Smooth muscle cell (in vitro differentiated cells): Measurements from ENCODE around the gene HHAT. TPM values are rescaled to one million over a fixed set of nuclear protein-coding genes. Genes with fewer than 3 reads are reported as not detected.

Experiments
- DNase-seq: peaks from one replicate; lab custom pipeline; 2025; ENCODE audit not compliant: unreplicated experiment; lab: John Stamatoyannopoulos, UW
- H2AFZ ChIP-seq: fragments of 200-600 bp; sonication (generic); 2 replicates; pipeline ENCODE4 v1.6.0; 2016; ENCODE audit warnings: antibody characterized with exemption, low read depth, mild to moderate bottlenecking
- H3F3A ChIP-seq: fragments of 200-600 bp; sonication (generic); 2 replicates; pipeline ENCODE4 v1.6.0; 2017; ENCODE audit warnings: antibody characterized with exemption, low read depth
- H3K27ac ChIP-seq: fragments of 200-600 bp; sonication (generic); 2 replicates; pipeline ENCODE4 v1.5.1; 2016; ENCODE audit warnings: low read depth, mild to moderate bottlenecking
- H3K27me3 ChIP-seq: fragments of 200-600 bp; sonication (generic); 2 replicates; pipeline ENCODE4 v1.6.1; 2016; ENCODE audit warnings: low read depth, mild to moderate bottlenecking
- H3K36me3 ChIP-seq: fragments of 200-600 bp; sonication (generic); 2 replicates; pipeline ENCODE4 v1.5.1; 2016; ENCODE audit warnings: low read depth
- H3K4me1 ChIP-seq: fragments of 200-600 bp; sonication (generic); 2 replicates; pipeline ENCODE4 v1.5.1; 2016; ENCODE audit warnings: low read depth
- H3K4me2 ChIP-seq: fragments of 200-600 bp; sonication (generic); 2 replicates; pipeline ENCODE4 v1.6.0; 2016; ENCODE audit warnings: mild to moderate bottlenecking
- H3K4me3 ChIP-seq: fragments of 200-600 bp; sonication (generic); 2 replicates; pipeline ENCODE4 v1.5.1; 2016; ENCODE audit warnings: mild to moderate bottlenecking
- H3K79me2 ChIP-seq: fragments of 200-600 bp; sonication (generic); 2 replicates; pipeline ENCODE4 v1.6.0; 2016; ENCODE audit warnings: low read depth, mild to moderate bottlenecking
- H3K9ac ChIP-seq: fragments of 200-600 bp; sonication (generic); 2 replicates; pipeline ENCODE4 v1.6.0; 2016; ENCODE audit warnings: low read depth
- H3K9me3 ChIP-seq: fragments of 200-600 bp; sonication (generic); replicated peaks from 2 replicates; pipeline ENCODE4 v1.5.1; 2016; ENCODE audit warnings: low read depth
- H4K20me1 ChIP-seq: fragments of 200-600 bp; sonication (generic); 2 replicates; pipeline ENCODE4 v1.6.0; 2016; ENCODE audit warnings: low read depth
- WGBS: methylation state at CpG from one replicate; pipeline ENCODE4 v1.1.7; 2016; ENCODE audit warnings: low lambda C conversion rate; 5-methylcytosine and 5-hydroxymethylcytosine counted together
- polyA plus RNA-seq: library from polyadenylated mRNA; unstranded; fragments of >200 nt; fragmentation: Nextera tagmentation; extraction: Ambion mirVana; gene quantifications from 2 replicates; pipeline ENCODE4 v1.2.1, GENCODE V29; 2016
- total RNA-seq: library from RNA; depleted of rRNA; stranded (reverse); fragments of >200 nt; gene quantifications from 2 replicates; pipeline ENCODE4 v1.2.3, GENCODE V29; 2014
- TF ChIP-seq, protein P1 (sequence below): fragments of 200-600 bp; sonication (generic); IDR thresholded peaks from 2 replicates; pipeline ENCODE4 v1.5.1; 2017; ENCODE audit warnings: borderline replicate concordance, mild to moderate bottlenecking, antibody characterized with exemption; ENCODE audit not compliant: insufficient read depth, poor library complexity, severe bottlenecking

Gene HHAT
- total and polyA plus RNA-seq, 2 experiments from 2014 or later, result 4.6 to 9.8 TPM

DNA sequence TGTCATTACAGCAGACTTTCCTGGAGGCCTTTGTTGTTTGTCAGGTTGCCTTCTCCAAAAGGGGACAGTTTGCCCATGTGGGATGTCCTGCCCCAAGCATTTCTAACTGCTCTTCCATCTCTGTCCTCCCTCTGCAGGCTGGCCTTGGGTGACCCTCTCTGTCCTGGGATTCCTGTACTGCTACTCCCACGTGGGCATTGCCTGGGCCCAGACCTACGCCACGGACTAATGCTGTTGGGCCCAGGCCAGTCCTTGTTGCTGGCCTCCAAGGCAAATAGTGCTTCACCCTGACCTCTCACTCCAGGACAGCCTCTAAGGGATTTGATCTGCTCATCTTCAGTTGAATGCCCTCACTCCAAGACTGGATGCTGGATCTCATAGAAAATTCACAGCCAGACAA is 345.4 kb downstream of the HHAT start:
- H3K9ac ChIP-seq, result no peak overlapping the region
- DNase-seq, result no peak
- no peaks in the 10 kb centered on the region for H3K36me3 ChIP-seq
- TF ChIP-seq, protein P1, sequence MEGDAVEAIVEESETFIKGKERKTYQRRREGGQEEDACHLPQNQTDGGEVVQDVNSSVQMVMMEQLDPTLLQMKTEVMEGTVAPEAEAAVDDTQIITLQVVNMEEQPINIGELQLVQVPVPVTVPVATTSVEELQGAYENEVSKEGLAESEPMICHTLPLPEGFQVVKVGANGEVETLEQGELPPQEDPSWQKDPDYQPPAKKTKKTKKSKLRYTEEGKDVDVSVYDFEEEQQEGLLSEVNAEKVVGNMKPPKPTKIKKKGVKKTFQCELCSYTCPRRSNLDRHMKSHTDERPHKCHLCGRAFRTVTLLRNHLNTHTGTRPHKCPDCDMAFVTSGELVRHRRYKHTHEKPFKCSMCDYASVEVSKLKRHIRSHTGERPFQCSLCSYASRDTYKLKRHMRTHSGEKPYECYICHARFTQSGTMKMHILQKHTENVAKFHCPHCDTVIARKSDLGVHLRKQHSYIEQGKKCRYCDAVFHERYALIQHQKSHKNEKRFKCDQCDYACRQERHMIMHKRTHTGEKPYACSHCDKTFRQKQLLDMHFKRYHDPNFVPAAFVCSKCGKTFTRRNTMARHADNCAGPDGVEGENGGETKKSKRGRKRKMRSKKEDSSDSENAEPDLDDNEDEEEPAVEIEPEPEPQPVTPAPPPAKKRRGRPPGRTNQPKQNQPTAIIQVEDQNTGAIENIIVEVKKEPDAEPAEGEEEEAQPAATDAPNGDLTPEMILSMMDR, result no peak
- no peaks in the 10 kb centered on the region for H3K4me1 ChIP-seq
- peaks cover 36% of the 10 kb centered on the region for H3K27me3 ChIP-seq
- no peak overlapping the region for H3K4me2 ChIP-seq
- no peaks in the 10 kb centered on the region for H3K9me3 ChIP-seq
- no peaks in the 10 kb centered on the region for H3F3A ChIP-seq
- H3K27ac ChIP-seq, result no peak overlapping the region
- H2AFZ ChIP-seq, result no peak overlapping the region
- WGBS, result 94% methylated on average over 3 of the region's 3 CpGs
- H3K4me3 ChIP-seq, result no peak overlapping the region
- H4K20me1 ChIP-seq, result no peaks in the 10 kb centered on the region
- H3K79me2 ChIP-seq, result no peaks in the 10 kb centered on the region

DNA sequence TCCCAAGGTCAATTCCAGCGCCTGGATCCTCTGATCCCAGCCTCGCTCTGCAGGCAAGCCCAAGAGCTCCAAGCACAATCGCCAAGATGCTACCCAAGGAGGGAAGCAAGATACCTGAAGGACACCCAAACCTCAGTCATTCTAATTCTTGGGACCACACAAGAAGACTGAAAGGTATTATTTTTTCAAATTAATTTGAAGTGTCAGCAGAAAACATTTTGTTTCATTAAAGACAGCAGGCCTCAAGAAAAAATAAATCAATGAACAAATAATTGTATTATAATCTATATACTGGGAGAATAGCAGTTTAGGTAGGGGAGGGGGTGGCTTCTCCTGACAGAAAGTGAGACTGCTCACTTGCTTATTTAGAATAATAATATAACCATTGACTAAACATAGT is 347.8 kb downstream of the HHAT start:
- Histone ChIP-seq H3K79me2 (no peaks in the 10 kb centered on the region), H3K9me3 (no peaks in the 10 kb centered on the region), H3K4me3 (no peak overlapping the region), H4K20me1 (no peaks in the 10 kb centered on the region), H3F3A (no peaks in the 10 kb centered on the region), H3K9ac (no peak overlapping the region), H3K27me3 (peaks cover 24% of the 10 kb centered on the region), H3K27ac (no peak overlapping the region), H2AFZ (no peak overlapping the region), H3K36me3 (no peaks in the 10 kb centered on the region), H3K4me2 (no peak overlapping the region), H3K4me1 (no peaks in the 10 kb centered on the region)
- 79% methylated on average over 3 of the region's 3 CpGs for WGBS
- DNase-seq, result no peak
- TF ChIP-seq, protein P1, result no peak

DNA sequence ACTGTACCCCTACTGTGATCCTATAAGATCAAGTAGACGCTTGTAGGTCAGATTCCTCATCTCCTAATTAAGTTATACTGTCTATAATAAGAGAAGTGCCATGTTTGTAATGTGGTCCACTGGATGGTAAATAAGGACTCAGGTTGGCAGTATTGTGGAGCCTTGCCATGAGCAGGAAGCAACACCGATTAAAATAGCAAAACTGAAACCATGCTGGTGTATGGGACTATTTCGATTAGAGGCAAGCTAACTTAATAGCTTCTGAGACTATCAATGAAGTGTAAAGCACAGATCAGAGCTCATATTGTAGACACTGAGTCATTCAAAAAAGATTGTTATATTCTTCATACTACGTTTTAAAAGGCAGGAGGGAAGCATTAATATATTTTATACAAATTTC is 348.8 kb downstream of the HHAT start:
- Histone ChIP-seq H3K4me3 (no peak overlapping the region), H3K36me3 (no peaks in the 10 kb centered on the region), H2AFZ (no peak overlapping the region), H3K27ac (no peak overlapping the region), H3K9me3 (no peaks in the 10 kb centered on the region), H3F3A (no peaks in the 10 kb centered on the region), H3K79me2 (no peaks in the 10 kb centered on the region), H3K4me2 (no peak overlapping the region), H4K20me1 (no peaks in the 10 kb centered on the region), H3K27me3 (peaks cover 24% of the 10 kb centered on the region), H3K4me1 (no peaks in the 10 kb centered on the region), H3K9ac (no peak overlapping the region)
- TF ChIP-seq, protein P1, result no peak
- WGBS, result 90% methylated on average over 4 of the region's 4 CpGs
- DNase-seq, result no peak

DNA sequence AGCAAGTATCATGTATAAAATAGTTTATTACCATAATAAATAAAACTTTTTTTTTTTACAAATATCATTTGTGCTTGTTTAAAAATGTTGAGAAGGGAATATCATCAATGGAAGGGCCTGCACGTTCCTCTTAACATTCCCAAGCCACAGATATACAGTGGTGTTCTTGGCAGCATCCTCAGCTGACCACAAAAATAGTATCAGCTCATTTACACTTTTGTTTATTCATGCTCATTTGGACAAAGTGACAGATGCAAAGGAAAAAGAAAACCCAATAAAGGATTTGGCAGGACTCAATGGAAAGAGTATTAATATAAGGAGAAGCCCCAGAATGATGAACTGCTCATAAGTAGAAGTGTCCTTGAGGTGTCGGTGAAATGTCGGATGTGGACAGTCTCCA is 349.6 kb downstream of the HHAT start:
- no peaks in the 10 kb centered on the region for H3K79me2 ChIP-seq

More for the DNA sequence above, 349.6 kb downstream of the HHAT start:
- Histone ChIP-seq H3K9me3 (no peaks in the 10 kb centered on the region), H3K36me3 (no peaks in the 10 kb centered on the region), H3K9ac (no peak overlapping the region), H3F3A (no peaks in the 10 kb centered on the region), H3K27ac (no peak overlapping the region), H3K4me2 (no peak overlapping the region), H2AFZ (no peak overlapping the region), H4K20me1 (no peaks in the 10 kb centered on the region), H3K27me3 (peaks cover 24% of the 10 kb centered on the region), H3K4me3 (no peak overlapping the region), H3K4me1 (no peaks in the 10 kb centered on the region)
- 93% methylated on average over 3 of the region's 3 CpGs for WGBS
- no peak for DNase-seq
- TF ChIP-seq, protein P1, result no peak
